Measurements from ENCODE around the gene MCC.

Gene MCC

DNA sequence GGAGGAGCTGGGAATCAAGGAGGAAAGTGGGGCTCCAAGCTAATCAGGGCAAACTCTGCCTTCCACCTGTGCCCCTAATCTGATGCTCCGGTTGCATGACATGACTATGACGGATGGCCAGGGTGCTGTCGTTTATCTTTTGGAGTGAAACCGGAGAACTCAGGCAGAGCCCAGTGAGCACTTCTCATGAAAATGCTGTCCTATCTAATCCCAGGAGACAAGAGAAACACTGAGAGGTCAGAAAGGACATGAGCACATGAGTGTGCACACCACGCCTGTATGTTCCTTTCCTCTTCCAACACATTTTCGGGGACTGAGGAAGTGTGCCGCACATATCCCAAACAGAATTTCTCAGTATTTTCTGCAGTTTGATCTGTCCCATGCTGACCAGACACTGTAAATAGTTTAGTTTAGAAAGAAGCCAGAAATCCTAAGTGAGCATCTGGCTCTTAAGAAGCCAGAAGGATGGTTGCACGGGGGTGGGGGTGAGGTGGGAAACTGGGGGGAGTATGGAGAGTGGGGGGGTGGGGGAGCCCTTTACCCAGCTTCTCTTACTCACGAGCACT is 270.6 kb downstream of the MCC start (continued):
- no peak for TF ChIP-seq ZNF555 (tag by site-specific recombination; conservative IDR thresholded peaks at IDR 0.05)
- TF ChIP-seq, protein P1, sequence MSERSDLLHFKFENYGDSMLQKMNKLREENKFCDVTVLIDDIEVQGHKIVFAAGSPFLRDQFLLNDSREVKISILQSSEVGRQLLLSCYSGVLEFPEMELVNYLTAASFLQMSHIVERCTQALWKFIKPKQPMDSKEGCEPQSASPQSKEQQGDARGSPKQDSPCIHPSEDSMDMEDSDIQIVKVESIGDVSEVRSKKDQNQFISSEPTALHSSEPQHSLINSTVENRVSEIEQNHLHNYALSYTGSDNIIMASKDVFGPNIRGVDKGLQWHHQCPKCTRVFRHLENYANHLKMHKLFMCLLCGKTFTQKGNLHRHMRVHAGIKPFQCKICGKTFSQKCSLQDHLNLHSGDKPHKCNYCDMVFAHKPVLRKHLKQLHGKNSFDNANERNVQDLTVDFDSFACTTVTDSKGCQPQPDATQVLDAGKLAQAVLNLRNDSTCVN (tag by site-specific recombination; optimal IDR thresholded peaks at IDR 0.05): no peak
- no peak for TF ChIP-seq ZNF530 (tag by site-specific recombination; IDR thresholded peaks at IDR 0.05; ENCODE audit: low read depth)
- no peak for TF ChIP-seq ZNF664 (tag by site-specific recombination; IDR thresholded peaks at IDR 0.05)
- TF ChIP-seq, protein P2, sequence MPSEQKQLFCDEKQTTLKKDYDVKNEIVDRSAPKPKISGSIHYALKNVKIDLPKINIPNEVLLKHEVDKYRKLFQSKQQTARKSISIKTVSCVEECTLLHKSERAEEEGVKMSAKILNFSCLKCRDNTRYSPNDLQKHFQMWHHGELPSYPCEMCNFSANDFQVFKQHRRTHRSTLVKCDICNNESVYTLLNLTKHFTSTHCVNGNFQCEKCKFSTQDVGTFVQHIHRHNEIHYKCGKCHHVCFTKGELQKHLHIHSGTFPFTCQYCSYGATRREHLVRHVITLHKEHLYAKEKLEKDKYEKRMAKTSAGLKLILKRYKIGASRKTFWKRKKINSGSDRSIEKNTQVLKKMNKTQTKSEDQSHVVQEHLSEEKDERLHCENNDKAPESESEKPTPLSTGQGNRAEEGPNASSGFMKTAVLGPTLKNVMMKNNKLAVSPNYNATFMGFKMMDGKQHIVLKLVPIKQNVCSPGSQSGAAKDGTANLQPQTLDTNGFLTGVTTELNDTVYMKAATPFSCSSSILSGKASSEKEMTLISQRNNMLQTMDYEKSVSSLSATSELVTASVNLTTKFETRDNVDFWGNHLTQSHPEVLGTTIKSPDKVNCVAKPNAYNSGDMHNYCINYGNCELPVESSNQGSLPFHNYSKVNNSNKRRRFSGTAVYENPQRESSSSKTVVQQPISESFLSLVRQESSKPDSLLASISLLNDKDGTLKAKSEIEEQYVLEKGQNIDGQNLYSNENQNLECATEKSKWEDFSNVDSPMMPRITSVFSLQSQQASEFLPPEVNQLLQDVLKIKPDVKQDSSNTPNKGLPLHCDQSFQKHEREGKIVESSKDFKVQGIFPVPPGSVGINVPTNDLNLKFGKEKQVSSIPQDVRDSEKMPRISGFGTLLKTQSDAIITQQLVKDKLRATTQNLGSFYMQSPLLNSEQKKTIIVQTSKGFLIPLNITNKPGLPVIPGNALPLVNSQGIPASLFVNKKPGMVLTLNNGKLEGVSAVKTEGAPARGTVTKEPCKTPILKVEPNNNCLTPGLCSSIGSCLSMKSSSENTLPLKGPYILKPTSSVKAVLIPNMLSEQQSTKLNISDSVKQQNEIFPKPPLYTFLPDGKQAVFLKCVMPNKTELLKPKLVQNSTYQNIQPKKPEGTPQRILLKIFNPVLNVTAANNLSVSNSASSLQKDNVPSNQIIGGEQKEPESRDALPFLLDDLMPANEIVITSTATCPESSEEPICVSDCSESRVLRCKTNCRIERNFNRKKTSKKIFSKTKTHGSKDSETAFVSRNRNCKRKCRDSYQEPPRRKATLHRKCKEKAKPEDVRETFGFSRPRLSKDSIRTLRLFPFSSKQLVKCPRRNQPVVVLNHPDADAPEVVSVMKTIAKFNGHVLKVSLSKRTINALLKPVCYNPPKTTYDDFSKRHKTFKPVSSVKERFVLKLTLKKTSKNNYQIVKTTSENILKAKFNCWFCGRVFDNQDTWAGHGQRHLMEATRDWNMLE (tag by site-specific recombination; conservative IDR thresholded peaks at IDR 0.05; ENCODE audit: low read depth): 0 out of 2 replicates have a peak, but pooled peaks have one; percentile 12
- no peak for TF ChIP-seq KLF10 (tag by site-specific recombination; IDR thresholded peaks at IDR 0.05)
- TF ChIP-seq ZNF510 (tag by site-specific recombination; IDR thresholded peaks at IDR 0.05; ENCODE audit: insufficient replicate concordance): no peak
- TF ChIP-seq ZNF514 (tag by site-specific recombination; IDR thresholded peaks at IDR 0.05): no peak
- no peak for TF ChIP-seq ZBTB21 (tag by site-specific recombination; IDR thresholded peaks at IDR 0.05)
- TF ChIP-seq, protein P3, sequence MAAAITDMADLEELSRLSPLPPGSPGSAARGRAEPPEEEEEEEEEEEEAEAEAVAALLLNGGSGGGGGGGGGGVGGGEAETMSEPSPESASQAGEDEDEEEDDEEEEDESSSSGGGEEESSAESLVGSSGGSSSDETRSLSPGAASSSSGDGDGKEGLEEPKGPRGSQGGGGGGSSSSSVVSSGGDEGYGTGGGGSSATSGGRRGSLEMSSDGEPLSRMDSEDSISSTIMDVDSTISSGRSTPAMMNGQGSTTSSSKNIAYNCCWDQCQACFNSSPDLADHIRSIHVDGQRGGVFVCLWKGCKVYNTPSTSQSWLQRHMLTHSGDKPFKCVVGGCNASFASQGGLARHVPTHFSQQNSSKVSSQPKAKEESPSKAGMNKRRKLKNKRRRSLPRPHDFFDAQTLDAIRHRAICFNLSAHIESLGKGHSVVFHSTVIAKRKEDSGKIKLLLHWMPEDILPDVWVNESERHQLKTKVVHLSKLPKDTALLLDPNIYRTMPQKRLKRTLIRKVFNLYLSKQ (tag by site-specific recombination; IDR thresholded peaks at IDR 0.05; ENCODE audit: borderline replicate concordance): no peak
- TF ChIP-seq, protein P4, sequence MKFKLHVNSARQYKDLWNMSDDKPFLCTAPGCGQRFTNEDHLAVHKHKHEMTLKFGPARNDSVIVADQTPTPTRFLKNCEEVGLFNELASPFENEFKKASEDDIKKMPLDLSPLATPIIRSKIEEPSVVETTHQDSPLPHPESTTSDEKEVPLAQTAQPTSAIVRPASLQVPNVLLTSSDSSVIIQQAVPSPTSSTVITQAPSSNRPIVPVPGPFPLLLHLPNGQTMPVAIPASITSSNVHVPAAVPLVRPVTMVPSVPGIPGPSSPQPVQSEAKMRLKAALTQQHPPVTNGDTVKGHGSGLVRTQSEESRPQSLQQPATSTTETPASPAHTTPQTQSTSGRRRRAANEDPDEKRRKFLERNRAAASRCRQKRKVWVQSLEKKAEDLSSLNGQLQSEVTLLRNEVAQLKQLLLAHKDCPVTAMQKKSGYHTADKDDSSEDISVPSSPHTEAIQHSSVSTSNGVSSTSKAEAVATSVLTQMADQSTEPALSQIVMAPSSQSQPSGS (tag by site-specific recombination; IDR thresholded peaks at IDR 0.05; ENCODE audit: low read depth): no peak
- no peak for TF ChIP-seq ZNF747 (tag by site-specific recombination; IDR thresholded peaks at IDR 0.05)
- TF ChIP-seq, protein P5, sequence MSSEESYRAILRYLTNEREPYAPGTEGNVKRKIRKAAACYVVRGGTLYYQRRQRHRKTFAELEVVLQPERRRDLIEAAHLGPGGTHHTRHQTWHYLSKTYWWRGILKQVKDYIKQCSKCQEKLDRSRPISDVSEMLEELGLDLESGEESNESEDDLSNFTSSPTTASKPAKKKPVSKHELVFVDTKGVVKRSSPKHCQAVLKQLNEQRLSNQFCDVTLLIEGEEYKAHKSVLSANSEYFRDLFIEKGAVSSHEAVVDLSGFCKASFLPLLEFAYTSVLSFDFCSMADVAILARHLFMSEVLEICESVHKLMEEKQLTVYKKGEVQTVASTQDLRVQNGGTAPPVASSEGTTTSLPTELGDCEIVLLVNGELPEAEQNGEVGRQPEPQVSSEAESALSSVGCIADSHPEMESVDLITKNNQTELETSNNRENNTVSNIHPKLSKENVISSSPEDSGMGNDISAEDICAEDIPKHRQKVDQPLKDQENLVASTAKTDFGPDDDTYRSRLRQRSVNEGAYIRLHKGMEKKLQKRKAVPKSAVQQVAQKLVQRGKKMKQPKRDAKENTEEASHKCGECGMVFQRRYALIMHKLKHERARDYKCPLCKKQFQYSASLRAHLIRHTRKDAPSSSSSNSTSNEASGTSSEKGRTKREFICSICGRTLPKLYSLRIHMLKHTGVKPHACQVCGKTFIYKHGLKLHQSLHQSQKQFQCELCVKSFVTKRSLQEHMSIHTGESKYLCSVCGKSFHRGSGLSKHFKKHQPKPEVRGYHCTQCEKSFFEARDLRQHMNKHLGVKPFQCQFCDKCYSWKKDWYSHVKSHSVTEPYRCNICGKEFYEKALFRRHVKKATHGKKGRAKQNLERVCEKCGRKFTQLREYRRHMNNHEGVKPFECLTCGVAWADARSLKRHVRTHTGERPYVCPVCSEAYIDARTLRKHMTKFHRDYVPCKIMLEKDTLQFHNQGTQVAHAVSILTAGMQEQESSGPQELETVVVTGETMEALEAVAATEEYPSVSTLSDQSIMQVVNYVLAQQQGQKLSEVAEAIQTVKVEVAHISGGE (tag by site-specific recombination; conservative IDR thresholded peaks at IDR 0.05; ENCODE audit: low read depth): peak; percentile 29; the same call in 1 of the 2 replicates
